Endodermal cell (in vitro differentiated cells): ENCODE data around the gene EN1. TPM values are rescaled to one million over a fixed set of nuclear protein-coding genes. Genes with fewer than 3 reads are reported as not detected.

Experiments used
- DNase-seq: peaks from one replicate; pipeline ENCODE4 v3.0.0-alpha.2; 2017
- H3K27ac ChIP-seq: 2 replicates; pipeline ENCODE4 v1.5.1; 2013; ENCODE audit warnings: mild to moderate bottlenecking, low read depth, low read length, moderate library complexity
- H3K27me3 ChIP-seq: 2 replicates; pipeline ENCODE4 v1.6.1; 2013; ENCODE audit warnings: mild to moderate bottlenecking, low read length, moderate library complexity; ENCODE audit not compliant: insufficient read depth, control insufficient read depth, poor library complexity, severe bottlenecking
- H3K36me3 ChIP-seq: 2 replicates; pipeline ENCODE4 v1.7.0; 2013; ENCODE audit warnings: mild to moderate bottlenecking, low read length, moderate library complexity; ENCODE audit not compliant: control insufficient read depth, insufficient read depth
- H3K4me1 ChIP-seq: one replicate; pipeline ENCODE4 v1.7.0; 2013; ENCODE audit warnings: low read length; ENCODE audit not compliant: control insufficient read depth, insufficient read depth
- H3K4me3 ChIP-seq: 2 replicates; pipeline ENCODE4 v1.5.1; 2013; ENCODE audit warnings: mild to moderate bottlenecking, low read length, moderate library complexity
- H3K9ac ChIP-seq: 2 replicates; pipeline ENCODE4 v1.6.1; 2013; ENCODE audit warnings: mild to moderate bottlenecking, low read length, moderate library complexity; ENCODE audit not compliant: poor library complexity, severe bottlenecking; ENCODE audit errors: extremely low read depth
- H3K9me3 ChIP-seq: 2 replicates; pipeline ENCODE4 v1.6.1; 2013; ENCODE audit warnings: mild to moderate bottlenecking, low read length, moderate library complexity; ENCODE audit not compliant: control insufficient read depth
- H3K27ac Mint-ChIP-seq: 2 replicates; pipeline ENCODE4 v1.8.0; 2020; ENCODE audit warnings: mixed read lengths
- H3K27me3 Mint-ChIP-seq: 2 replicates; pipeline ENCODE4 v1.8.0; 2021; ENCODE audit warnings: mild to moderate bottlenecking, mixed read lengths; ENCODE audit not compliant: insufficient read depth
- H3K36me3 Mint-ChIP-seq: 2 replicates; pipeline ENCODE4 v1.8.0; 2020; ENCODE audit warnings: low read depth, mixed read lengths
- H3K4me1 Mint-ChIP-seq: 2 replicates; pipeline ENCODE4 v1.8.0; 2020; ENCODE audit warnings: mixed read lengths
- H3K4me3 Mint-ChIP-seq: 2 replicates; pipeline ENCODE4 v1.8.0; 2020; ENCODE audit warnings: mild to moderate bottlenecking, moderate library complexity, mixed read lengths
- H3K9me3 Mint-ChIP-seq: 2 replicates; pipeline ENCODE4 v1.8.0; 2020; ENCODE audit warnings: mild to moderate bottlenecking, mixed read lengths
- WGBS, 2 experiments: methylation state at CpG; one replicate each; pipeline versions ENCODE4 v1.1.5 to v1.1.7; 2013; ENCODE audit warnings: missing lambda C conversion rate in 2 of 2, mixed read lengths in 1 of 2; ENCODE audit not compliant: insufficient coverage in 1 of 2, insufficient read length in 1 of 2; 5-methylcytosine and 5-hydroxymethylcytosine counted together
- total RNA-seq, 2 donors: library from RNA; stranded (reverse); fragmentation: NEBNext Ultra II Directional in 1 of 2; extraction: Animal tissue kit (Norgen Biotek cat#: 25700) in 1 of 2; gene quantifications; 2 replicates in 1 of 2; 3 replicates in 1 of 2; pipeline ENCODE4 v1.2.1, GENCODE V29; 2021
- TF ChIP-seq, protein P1 (sequence below): fragments of 200-600 bp; sonication (generic); conservative IDR thresholded peaks from 2 replicates; pipeline ENCODE4 v1.5.0; 2021; ENCODE audit warnings: antibody characterized with exemption, mild to moderate bottlenecking

EN1 gene
- total RNA-seq, 2 donors from 2014 or later = not detected

DNA sequence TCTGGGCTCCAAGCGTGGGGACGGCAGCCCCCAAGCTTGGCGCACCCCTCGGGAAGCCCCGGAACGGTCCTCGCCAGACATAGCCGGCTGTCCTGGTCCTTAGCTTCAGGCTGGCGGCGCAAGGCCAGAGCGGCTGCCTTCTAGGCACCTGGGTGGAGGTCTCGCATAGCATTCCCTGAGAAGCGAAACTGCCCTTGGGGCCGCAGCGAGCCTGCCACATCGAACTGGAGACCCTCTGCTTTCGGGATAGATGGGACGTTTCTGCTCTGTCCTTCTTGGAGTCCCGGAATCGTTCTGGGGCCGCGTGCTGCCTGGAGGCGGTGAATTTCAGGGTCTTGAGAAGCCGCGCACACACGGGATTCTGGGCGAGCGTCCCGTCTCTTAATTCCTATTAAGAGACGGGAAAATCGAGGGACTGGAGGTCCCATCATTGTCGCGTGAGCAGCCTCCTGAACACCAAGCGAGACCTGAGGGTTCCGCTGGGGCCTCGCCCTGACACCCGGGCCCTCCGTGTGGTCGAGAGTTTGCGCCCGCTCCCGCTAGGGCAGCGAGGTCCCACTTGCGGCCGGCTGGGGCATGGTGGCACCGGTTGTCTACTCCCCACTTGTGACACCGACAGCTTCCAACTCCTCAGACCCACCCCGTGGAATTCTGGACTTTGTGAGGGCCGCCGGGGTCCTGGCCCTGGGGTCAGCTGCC lies 9.7 kb upstream of the EN1 start:
- Histone ChIP-seq H3K27ac (no peak overlapping the region), H3K27me3 (peaks cover 100% of the 10 kb centered on the region), H3K9me3 (no peaks in the 10 kb centered on the region), H3K36me3 (no peaks in the 10 kb centered on the region), H3K4me1 (peaks cover 8% of the 10 kb centered on the region), H3K4me3 (no peak overlapping the region), H3K9ac (no peak overlapping the region)
- TF ChIP-seq, protein P1, sequence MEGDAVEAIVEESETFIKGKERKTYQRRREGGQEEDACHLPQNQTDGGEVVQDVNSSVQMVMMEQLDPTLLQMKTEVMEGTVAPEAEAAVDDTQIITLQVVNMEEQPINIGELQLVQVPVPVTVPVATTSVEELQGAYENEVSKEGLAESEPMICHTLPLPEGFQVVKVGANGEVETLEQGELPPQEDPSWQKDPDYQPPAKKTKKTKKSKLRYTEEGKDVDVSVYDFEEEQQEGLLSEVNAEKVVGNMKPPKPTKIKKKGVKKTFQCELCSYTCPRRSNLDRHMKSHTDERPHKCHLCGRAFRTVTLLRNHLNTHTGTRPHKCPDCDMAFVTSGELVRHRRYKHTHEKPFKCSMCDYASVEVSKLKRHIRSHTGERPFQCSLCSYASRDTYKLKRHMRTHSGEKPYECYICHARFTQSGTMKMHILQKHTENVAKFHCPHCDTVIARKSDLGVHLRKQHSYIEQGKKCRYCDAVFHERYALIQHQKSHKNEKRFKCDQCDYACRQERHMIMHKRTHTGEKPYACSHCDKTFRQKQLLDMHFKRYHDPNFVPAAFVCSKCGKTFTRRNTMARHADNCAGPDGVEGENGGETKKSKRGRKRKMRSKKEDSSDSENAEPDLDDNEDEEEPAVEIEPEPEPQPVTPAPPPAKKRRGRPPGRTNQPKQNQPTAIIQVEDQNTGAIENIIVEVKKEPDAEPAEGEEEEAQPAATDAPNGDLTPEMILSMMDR = no peak
- Mint-ChIP-seq H3K27me3 (peaks cover 100% of the 10 kb centered on the region), H3K36me3 (no peaks in the 10 kb centered on the region), H3K4me1 (peaks cover 25% of the 10 kb centered on the region), H3K27ac (no peak overlapping the region), H3K9me3 (no peaks in the 10 kb centered on the region), H3K4me3 (peak overlapping the region; percentile 16)
- DNase-seq = peak; percentile 75
- 17 to 34% methylated on average over 5 to 50 of the region's 50 CpGs for WGBS, 2 experiments

DNA sequence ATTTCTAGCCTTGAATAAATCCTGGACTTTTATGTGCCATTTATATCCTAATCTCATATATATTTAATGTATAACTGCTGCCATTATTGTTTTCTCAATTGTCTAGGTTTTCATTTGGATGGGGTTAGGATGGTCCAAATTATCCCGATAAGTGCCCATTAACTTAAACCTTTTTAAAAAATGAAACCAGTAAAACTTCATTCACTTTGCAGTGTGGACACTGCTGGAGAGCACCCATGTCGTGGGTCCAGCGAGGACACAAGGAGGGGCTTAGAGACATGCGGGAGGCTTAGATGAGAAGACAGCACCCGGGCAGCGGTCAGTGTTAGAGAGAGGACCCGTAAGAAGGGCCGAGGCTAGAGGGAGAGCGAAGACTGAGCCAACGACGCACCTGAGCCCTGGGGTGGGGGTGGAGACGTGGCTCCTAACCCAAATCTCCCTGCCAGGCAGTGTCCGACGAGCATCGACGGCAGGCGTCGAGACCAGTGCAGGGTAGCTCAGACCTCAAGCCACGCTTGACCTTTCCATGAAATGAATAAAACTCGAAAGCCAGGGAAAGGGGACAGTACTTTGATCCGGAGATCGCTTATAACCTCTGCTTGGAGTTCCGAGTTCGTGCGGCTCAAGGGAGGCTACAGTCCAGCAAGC lies 9.0 kb upstream of the EN1 start:
- no peak overlapping the region for H3K4me3 Mint-ChIP-seq
- Histone ChIP-seq H3K4me1 (peaks cover 8% of the 10 kb centered on the region), H3K27ac (no peak overlapping the region), H3K36me3 (no peaks in the 10 kb centered on the region), H3K4me3 (no peak overlapping the region), H3K9ac (no peak overlapping the region), H3K9me3 (no peaks in the 10 kb centered on the region), H3K27me3 (peaks cover 100% of the 10 kb centered on the region)
- H3K9me3 Mint-ChIP-seq = no peaks in the 10 kb centered on the region
- H3K36me3 Mint-ChIP-seq = no peaks in the 10 kb centered on the region
- peak; percentile 59 for DNase-seq
- 26 to 39% methylated on average over 22 to 25 of the region's 25 CpGs for WGBS, 2 experiments
- H3K27me3 Mint-ChIP-seq = peaks cover 100% of the 10 kb centered on the region
- no peak overlapping the region for H3K27ac Mint-ChIP-seq
- TF ChIP-seq, protein P1 = no peak
- H3K4me1 Mint-ChIP-seq = peaks cover 25% of the 10 kb centered on the region

DNA sequence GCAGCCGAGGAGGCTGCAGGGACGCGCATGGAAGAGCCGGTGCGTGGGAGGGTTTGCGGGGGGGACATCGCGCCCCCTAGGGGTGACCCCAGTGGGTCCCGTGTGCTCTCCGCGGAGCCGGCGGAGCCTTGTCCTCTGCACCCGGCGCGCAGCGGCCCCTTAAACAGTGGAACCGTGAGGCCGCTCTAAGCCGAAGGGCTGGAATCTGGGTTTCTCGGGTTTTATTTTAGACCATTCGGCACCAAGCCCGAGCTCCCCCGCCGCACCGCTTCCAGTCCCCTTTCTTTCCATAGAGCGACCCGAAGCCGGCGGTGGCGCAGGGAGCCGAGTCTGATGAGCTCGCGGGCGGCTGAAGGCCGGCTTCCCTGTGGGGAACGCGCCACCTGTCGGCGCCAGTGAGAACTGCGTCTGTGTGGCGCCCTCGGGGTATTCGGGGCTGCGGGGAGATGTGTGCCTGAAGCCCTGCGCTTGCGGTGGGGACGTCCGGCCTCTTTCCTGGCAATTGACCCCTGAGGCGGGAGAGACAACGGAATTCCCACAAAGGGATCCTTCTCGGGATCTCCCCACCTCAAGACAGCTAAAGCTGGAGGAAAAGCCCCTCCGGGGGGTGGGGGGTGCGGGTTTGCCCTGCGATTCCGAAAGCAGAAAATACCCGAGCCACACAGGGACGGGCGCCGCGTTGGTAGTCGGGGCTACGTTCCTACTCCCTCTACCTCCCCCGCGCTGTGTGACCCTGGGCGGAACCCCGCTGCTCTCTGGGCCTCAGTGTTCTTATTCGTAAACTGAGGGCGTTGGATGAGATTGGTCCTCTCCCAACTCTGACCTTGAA lies 8.2 kb upstream of the EN1 start:
- Histone ChIP-seq H3K36me3 (no peaks in the 10 kb centered on the region), H3K27me3 (peaks cover 100% of the 10 kb centered on the region), H3K9ac (no peak overlapping the region), H3K4me3 (peak overlapping the region; percentile 17), H3K4me1 (peaks cover 8% of the 10 kb centered on the region), H3K9me3 (no peaks in the 10 kb centered on the region), H3K27ac (no peak overlapping the region)
- peaks cover 31% of the 10 kb centered on the region for H3K4me1 Mint-ChIP-seq
- peak overlapping the region; percentile 38 for H3K4me3 Mint-ChIP-seq
- no peaks in the 10 kb centered on the region for H3K36me3 Mint-ChIP-seq
- peaks cover 100% of the 10 kb centered on the region for H3K27me3 Mint-ChIP-seq
- no peaks in the 10 kb centered on the region for H3K9me3 Mint-ChIP-seq
- no peak overlapping the region for H3K27ac Mint-ChIP-seq
- TF ChIP-seq, protein P1 = peak; percentile 93
- DNase-seq = peak; percentile 98
- 1 to 2% methylated on average over 17 to 69 of the region's 69 CpGs for WGBS, 2 experiments
